IPS-18c (cell line): ENCODE measurements around the gene STXBP6.

ENCODE experiments used
- H3K4me3 ChIP-seq: 2 replicates; pipeline ENCODE4 v1.7.0; 2013; ENCODE audit warnings: low read depth, mild to moderate bottlenecking, low read length, moderate library complexity; ENCODE audit not compliant: insufficient read depth
- H3K9me3 ChIP-seq: one replicate; pipeline ENCODE4 v1.6.1; 2013; ENCODE audit warnings: mild to moderate bottlenecking, low read length, moderate library complexity; ENCODE audit not compliant: control insufficient read depth, insufficient read depth

STXBP6 gene

DNA sequence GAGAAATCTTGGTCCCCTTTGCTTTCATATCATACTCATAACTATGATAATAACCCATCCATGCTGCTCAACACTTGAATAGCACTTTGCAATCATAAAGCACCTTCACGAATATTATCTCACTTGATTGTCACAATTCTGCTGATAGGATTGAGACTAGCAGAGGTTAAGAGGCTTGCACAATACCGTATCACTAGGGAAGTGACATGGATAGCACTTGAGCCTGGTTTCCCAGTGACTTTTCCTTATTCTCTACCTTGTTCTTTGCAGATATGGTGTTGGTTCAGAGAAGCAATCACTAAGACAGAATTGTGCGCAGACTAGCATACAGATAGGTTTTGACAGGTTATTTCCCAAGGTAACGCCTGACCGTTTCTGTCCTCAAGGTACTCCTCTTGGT lies 229.3 kb downstream of the STXBP6 start:
- Histone ChIP-seq H3K4me3 (no peak overlapping the region), H3K9me3 (no peaks in the 10 kb centered on the region)

DNA sequence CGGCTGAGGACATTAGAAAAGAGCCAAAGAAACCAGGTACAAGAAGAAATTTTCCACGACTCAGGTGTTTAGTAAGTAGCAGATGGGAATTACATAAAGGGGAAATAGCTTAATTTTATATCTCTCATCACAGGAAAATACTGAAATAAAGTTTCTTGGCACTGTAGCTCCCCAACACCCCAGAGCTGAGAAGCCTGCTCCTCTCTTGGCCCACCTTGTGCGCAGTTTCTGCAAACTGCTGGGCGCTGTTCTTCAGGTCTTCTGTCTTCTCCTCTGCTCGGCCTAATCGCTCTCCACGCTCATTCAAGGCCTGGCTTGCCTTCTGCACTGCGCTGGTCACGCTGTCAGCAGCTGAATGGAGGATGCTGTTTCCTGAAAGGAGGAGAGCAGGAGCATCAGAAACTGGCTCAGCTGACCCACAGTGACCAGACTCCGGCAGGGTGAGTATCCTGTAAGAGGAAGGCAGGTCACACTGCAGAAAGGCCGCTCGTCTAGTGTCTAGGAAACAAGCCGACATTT lies 231.1 kb downstream of the STXBP6 start:
- Histone ChIP-seq H3K9me3 (no peaks in the 10 kb centered on the region), H3K4me3 (no peak overlapping the region)

DNA sequence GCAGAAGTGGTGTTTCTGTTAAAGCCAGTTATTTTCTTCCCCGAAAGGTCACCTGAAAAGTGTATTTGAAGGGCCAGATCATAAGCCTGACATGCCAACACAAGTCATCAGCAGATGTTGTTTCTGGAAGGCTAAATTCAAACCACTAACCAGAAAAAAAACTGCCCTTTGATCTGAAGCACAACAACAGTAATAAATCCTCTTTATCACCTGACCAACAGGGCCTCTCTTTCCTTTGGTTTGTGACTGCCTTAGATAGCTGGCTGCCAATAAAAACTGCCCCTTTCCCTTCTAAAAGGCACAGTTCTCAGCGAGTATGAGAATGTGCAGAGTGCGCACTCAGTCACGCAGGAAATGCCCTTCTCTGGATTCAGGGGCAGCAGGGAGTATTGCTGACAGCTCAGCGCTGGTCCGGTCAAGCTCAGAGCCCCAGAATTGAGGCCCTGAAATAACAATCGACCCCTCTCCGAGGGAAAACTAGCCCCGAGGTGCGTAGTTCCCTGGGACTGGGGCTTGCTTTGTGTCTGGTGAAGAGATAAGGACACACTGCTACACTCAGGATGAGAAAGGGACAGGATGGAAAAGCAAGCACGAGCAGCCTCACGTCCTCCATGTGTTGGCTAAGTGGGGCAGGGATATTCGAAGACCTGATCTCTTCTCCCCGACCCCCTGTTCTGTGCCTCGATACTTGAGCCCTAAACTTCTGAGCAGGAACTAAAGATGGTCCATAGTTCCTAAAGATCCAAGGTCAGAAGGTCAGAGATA lies 231.7 kb downstream of the STXBP6 start:
- H3K9me3 ChIP-seq = no peaks in the 10 kb centered on the region
- no peak overlapping the region for H3K4me3 ChIP-seq

DNA sequence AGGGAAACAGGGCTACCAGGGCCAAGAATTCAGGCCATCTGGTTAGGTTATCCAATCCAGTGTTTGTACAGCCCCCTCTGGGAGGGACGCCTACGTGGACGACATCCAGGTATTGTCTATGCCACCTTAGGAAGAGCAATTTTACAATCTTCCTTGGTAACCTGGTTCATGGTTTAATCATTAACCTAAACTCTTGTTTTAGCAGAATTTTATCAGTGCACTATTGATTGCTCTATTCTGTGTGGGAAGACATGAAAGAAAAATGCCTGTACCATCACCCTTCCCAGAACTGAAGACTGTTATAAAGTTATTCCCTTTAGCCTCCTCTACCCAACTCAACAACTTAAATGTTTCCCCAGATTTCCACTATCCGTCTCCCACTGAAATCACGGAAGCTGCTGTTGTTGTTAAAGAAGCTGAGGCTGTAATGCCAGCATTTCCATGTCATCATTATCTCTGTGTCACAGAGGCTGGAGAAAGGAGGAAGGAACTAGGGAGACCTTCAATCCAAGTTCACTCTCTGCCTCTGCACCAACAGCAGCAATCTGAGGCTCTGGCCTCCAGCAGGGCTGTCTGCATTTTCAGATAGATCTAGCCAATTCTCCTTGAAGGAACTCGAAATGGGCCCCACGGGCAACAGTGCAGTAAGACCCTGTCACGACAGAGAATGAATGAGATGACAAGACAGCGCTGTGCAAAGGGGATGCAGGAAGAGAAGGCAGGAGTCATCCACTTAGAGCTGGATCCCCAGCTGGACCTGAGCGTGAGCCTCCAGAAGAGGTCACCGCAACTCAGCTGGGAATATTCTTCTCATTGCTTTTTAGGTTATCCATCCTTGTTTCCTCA lies 232.5 kb downstream of the STXBP6 start:
- Histone ChIP-seq H3K9me3 (no peaks in the 10 kb centered on the region), H3K4me3 (no peak overlapping the region)

DNA sequence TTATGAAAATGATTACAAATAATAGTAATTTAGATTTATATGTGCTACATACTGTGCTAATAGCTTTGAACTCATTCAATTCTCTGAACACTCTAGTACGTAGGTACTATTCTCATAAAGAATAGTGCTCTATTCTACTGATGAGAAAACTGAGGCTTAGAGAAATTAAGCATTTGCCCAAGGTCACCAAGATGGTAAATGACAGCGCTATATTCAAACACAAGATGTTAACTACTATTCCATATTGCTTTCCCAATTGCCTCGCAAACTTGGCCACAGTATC lies 233.1 kb downstream of the STXBP6 start:
- no peaks in the 10 kb centered on the region for H3K9me3 ChIP-seq
- no peak overlapping the region for H3K4me3 ChIP-seq

DNA sequence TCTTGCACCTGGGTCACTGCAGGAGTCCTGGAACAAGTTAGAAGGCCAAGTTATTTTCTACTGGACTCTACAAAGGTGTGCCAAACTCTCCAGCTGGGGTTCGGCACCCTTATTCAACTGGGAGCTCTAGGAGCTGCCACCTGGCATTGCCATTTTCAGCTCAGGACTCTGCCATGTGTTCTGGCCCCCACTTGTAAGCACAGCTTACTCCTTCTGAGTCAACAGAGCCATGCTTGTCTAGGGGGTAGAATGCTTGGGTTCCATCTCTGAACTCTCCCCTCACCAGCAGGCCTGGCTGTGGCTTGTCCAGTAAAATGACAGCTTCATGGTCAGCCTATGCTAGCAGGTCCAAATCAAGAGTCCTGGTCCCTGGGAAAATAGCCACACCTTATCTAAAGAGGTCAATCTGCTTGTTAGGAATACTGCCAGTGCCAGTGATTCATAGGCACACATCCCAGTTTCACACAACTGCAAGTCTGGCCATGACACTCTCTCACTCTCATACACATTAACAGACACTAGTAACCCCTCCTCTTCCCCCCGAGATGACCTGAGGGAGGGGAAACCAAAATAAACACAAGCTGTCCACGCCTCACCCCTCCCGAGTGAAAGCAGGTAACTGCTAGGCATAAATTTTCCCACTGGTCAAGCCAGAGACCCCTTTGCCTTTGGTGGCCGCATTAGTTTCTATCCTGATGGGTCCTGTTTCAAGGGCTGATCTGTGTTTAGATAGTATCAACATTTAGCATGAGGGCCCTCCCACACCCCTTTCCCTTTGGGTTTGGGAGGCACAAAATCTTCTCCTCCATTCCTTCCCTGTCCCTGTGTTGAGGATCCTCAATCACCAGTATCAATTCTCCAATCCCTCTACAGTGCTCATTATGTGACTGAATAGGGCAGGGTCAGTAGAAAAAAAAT lies 233.7 kb downstream of the STXBP6 start:
- Histone ChIP-seq H3K4me3 (no peak overlapping the region), H3K9me3 (no peaks in the 10 kb centered on the region)

DNA sequence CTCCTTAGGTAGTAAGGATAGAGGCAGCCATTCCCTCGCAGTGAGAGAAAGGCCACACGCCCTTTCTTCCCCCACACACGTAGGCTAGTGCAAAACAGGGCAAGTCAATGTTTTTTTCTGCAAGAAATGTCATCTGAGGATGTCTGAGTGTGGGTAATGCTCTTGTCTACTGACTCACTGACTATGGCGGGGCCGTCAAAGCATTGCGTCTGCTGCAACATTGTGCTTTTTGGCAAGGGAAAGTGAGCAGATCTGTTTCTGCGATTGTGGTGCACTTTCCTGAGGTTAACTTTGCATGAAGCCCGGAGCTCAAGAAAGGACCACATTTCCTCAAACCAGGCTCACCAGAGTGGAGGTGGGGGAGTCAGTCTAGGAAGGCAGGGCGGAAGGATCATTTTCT lies 234.4 kb downstream of the STXBP6 start:
- H3K9me3 ChIP-seq = no peaks in the 10 kb centered on the region
- H3K4me3 ChIP-seq = no peak overlapping the region

DNA sequence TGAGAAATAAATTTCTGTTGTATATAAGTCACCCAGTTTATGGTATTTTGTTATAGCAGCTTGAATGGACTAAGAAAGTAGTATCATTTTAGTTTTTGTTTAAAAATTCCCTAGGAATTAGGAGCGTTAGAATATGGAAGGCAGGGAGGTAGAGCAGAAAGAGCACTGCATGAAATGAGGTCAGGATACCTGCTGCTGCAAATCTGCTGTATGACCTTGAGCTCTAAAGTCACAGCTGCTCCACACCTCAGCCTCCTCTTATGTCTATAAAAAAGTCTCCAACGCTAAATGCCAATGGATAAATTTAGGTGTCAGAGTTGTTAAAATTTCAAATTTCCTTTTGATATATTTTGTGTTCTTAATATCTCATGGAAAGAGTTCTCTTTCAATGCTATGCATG lies 235.0 kb downstream of the STXBP6 start:
- no peaks in the 10 kb centered on the region for H3K9me3 ChIP-seq
- H3K4me3 ChIP-seq = no peak overlapping the region

DNA sequence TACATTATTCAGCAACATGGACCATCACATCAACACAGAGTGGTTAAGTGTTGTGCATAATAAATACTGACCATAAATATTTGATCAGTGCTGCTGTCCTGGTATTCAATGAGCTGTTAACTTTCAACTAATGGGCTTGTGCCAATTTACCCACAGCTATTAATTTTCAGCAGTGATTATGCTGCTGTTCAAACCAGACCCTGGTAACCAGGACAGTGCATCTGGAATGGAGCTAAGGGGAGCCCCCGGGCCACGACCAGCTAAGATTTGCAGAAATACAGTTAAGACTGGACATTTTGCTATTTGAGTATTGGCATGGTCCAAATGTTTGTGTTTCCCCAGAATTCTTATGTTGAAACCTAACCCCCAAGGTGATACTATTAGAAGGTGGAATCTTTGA lies 235.6 kb downstream of the STXBP6 start:
- Histone ChIP-seq H3K4me3 (no peak overlapping the region), H3K9me3 (no peaks in the 10 kb centered on the region)

DNA sequence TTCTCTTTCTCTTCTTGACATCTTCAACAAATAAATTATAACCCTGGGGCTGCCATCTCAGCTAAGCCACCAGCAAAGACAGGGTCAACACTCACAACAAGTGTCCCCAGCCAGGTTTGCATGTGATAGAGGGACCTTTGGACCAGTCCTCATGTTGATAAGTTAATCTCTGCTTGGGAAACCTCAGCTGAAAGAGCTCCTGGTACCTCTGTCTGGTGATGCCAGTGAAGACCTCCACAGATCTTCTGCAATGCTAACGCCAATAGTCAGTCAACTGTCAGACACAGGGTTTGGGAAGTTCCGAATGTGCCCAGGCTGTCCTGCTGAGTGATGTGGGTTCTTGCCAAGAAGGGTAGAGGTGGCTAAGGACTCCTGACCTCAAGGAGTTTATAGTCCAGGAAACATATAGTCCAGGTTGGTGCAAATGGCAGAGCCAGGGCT lies 236.1 kb downstream of the STXBP6 start:
- Histone ChIP-seq H3K4me3 (no peak overlapping the region), H3K9me3 (no peaks in the 10 kb centered on the region)

DNA sequence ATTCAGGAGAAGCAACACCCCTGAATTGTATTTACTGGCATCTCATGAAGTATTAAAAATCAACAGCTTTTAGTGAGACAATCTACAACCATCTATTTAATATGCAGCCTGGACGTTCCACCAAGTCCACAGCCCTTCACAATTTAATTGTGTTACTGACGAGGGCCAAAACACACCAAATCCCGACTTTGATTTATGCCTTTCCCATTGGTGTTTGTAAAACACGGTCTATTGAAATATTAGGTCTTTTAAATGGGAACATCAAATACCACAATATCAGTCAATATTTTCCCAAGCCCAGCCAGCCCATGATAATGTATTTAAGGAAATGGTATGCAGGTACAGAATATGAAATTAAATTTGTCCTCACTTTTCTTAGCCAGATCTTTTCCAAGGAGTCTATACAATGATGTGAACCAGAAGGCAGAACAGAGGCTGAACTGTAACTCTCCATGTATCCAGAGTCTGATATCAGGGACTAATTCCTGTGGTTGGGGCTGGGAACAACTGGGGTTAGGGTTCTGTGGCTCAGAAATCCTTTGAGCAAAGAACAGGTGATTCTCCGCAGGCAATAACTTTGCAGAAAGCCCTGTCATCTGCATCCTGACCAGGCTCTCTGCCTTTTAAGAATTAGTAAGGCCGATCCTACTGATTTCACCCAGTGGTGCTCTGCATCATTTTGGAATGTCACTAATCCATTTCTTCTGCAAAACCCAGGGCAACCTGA lies 236.7 kb downstream of the STXBP6 start:
- Histone ChIP-seq H3K9me3 (no peaks in the 10 kb centered on the region), H3K4me3 (no peak overlapping the region)

DNA sequence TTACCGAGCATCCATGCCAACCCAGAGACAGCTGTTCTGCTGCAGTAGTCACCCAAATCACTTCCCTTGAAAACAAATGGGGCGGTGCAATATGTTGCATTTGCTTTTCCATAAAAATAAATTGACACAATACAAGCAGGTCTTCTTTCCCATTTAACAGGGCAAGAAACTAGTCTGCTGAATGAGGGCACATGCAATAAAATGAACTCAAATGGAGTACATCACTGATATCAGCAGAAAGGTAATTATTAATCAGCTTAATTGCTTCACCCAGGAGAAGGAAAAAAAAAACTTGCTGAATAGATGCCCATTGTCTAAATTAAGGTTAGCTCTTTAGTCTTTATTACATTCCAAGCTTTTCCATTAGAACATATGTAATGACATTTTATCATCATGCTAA lies 240.8 kb downstream of the STXBP6 start:
- Histone ChIP-seq H3K4me3 (no peak overlapping the region), H3K9me3 (no peaks in the 10 kb centered on the region)

DNA sequence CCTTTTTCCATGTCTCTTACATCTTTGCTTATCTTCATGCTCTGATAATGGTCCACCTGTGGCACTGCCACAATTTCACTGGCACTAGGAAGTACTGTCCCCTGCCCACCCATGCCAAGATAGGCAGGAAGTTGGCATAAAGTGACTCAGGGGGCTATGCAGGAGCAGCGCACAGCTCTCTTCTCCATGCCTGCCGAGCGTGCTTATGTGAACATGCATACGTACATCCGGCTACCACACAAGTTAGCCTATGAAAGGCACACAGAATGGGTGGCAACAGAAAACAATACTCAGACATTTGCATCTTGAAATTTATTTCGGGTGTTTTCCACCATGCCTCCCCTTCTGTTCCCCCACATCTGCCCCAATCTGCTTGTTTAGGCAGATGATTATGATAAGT lies 241.5 kb downstream of the STXBP6 start:
- Histone ChIP-seq H3K4me3 (no peak overlapping the region), H3K9me3 (no peaks in the 10 kb centered on the region)

DNA sequence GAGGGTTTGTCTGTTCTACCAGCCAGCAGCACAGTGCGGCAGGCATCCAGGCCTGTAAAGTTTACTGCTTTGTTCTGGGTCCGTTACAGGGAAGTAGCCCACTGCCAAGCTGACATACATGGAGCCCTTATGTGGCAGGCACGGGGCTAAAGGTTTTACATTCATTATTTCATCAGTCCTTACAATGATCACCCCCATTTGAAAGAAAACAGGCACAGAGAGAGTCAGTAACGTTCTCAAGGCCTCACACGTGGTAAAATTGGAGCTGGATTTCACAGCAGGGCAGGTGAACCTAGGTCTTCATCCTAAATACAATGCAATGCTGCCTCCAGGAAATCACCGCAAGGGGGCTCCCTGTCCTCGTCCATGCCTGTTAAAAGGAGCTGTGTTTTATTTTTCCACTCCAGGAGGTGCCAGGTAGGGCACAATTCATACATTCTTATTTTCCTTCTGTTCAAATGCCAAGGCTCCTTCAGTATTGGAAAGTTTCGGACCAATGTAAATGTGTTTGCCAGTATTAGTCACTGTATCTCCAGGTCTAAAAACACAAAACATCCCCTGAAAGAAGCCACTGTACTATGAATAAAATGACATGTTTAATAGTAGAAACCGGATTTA lies 243.8 kb downstream of the STXBP6 start:
- Histone ChIP-seq H3K4me3 (no peak overlapping the region), H3K9me3 (no peaks in the 10 kb centered on the region)

DNA sequence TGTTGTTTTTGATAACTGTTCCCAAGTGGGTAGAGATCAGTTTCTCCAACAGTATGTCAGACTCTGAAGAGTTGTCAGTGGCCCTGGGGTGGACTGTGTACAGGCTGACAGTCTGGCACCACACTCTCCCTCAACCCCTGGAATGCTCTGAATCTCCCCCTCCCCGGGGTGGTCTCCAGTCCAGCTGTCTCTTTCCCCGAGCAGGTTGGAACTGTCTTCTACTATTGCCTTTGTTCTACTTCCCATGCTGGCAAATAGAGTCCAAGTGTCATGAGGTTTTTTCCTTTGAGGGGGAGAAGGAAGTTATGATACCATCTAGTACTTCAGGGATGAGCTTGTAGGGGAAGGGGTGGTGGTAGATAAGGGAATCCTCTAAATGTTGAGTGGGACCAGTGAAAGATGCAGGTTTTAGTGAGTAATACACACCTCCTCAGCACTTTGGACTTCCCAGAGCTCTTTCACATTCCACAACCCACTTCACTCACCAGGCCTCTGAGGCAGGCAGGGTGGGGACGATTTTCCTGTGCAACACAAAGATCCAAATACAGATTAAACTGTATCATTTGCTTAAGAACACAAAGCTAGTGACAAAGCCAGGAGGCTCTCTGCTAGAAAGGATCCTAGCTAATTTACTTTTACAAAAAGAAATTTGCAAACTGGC lies 245.3 kb downstream of the STXBP6 start:
- Histone ChIP-seq H3K4me3 (no peak overlapping the region), H3K9me3 (no peaks in the 10 kb centered on the region)

DNA sequence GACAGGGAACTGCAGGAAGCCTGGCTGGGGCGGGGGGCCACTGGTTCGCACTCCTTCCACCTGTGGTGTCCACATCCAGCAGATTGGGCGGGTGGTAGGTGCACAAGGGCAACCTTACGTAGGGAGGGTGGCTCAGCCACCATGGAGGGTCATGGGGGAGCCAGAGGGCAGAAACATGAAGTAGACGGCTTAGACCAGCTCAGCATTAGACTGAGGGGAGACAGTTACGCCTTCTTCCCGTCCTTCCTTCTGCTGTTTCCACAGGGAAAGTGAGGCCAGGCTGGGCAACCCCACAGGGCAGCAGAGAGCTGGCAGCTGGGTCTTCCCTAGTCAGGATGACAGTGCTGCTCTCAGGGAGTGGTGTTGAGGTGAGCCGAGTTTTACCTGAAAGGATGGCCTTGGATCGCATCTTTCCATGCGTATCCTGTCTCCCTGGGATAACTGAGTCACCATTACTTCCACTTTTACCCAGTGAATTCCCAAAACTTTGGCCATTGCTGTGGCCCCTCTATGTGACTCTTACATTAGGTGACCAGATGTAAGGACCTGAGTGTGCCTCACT lies 245.9 kb downstream of the STXBP6 start:
- Histone ChIP-seq H3K4me3 (no peak overlapping the region), H3K9me3 (no peaks in the 10 kb centered on the region)
